GM12872 (cell line): ENCODE results near the gene LIN9.

ENCODE experiments used
- CTCF ChIP-seq: IDR thresholded peaks from 3 replicates; pipeline ENCODE4 v1.5.1; 2011; ENCODE audit warnings: low read depth, mild to moderate bottlenecking, low read length, moderate library complexity; ENCODE audit not compliant: insufficient read depth

The LIN9 gene

GRCh38 chr1:226350519-226350865 is 41.5 kb upstream of the LIN9 start:
- TF ChIP-seq CTCF: no peak

- no peak for TF ChIP-seq CTCF
These were observed 41.0 kb upstream of the LIN9 start for GRCh38 chr1:226349801-226350518.

GRCh38 chr1:226349081-226349480 is 40.1 kb upstream of the LIN9 start:
- TF ChIP-seq CTCF: no peak

- TF ChIP-seq CTCF: no peak
These were observed 35.7 kb upstream of the LIN9 start for GRCh38 chr1:226344441-226345259.

- no peak for TF ChIP-seq CTCF
These were observed 33.7 kb upstream of the LIN9 start for GRCh38 chr1:226342656-226343055.

GRCh38 chr1:226337276-226337875 is 28.4 kb upstream of the LIN9 start:
- TF ChIP-seq CTCF: no peak

GRCh38 chr1:226335661-226336060 is 26.7 kb upstream of the LIN9 start:
- TF ChIP-seq CTCF: no peak
